Measurements from ENCODE around the gene GALNT15. TPM values are rescaled to one million over a fixed set of nuclear protein-coding genes. Genes with fewer than 3 reads are reported as not detected.

The GALNT15 gene
- total and polyA plus RNA-seq, 2 donors (not counting 1 experiment from before 2014, with no cell fraction given): not detected

DNA sequence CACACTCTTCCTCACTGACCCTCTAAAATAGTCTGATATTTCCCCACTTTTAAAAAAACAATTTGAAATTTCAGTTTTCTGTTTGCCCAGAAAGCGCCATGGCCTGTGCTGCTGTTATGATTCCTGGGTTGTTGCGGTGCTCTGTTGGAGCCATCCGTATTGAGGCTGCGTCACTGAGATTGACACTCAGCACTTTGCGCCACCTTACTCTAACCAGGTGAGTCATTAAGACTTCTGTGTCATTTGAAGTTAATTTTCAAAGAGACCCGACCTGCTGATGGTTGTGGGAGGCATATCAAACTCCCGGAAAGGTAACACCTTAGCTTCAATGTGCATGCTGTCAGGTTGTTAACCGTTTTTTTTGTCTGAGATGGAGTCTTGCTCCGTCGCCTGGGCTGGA, 96.4 kb downstream of the GALNT15 start:
- ChIA-PET CTCF (interaction anchor here (6.3 to 7.6 kb wide), 2 partner anchors 20 to 282 kb away, joined by 76 read pairs; no protein-coding TSS in a partner anchor), POLR2A (no interaction called here)
- TF ChIP-seq, protein P1, sequence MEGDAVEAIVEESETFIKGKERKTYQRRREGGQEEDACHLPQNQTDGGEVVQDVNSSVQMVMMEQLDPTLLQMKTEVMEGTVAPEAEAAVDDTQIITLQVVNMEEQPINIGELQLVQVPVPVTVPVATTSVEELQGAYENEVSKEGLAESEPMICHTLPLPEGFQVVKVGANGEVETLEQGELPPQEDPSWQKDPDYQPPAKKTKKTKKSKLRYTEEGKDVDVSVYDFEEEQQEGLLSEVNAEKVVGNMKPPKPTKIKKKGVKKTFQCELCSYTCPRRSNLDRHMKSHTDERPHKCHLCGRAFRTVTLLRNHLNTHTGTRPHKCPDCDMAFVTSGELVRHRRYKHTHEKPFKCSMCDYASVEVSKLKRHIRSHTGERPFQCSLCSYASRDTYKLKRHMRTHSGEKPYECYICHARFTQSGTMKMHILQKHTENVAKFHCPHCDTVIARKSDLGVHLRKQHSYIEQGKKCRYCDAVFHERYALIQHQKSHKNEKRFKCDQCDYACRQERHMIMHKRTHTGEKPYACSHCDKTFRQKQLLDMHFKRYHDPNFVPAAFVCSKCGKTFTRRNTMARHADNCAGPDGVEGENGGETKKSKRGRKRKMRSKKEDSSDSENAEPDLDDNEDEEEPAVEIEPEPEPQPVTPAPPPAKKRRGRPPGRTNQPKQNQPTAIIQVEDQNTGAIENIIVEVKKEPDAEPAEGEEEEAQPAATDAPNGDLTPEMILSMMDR (IDR thresholded peaks at IDR 0.05): no peak
- TF ChIP-seq EZH2 (IDR thresholded peaks at IDR 0.05; ENCODE audit: borderline replicate concordance, insufficient read depth, low read depth, low read length, poor library complexity, severe bottlenecking): no peak
- Mint-ChIP-seq H3K9me3 (ENCODE audit: insufficient read depth) (no peaks in the 10 kb centered on the region), H3K27ac (no peak overlapping the region), H3K27me3 (no peaks in the 10 kb centered on the region), H3K4me1 (peaks cover 10% of the 10 kb centered on the region), H3K4me3 (no peak overlapping the region)
- no peak for DNase-seq
- no peak for ATAC-seq (ENCODE audit: low read depth)
- H3K4me2 ChIP-seq (replicated peaks; ENCODE audit: low read depth, low read length, poor library complexity, severe bottlenecking): no peak overlapping the region
- no peak overlapping the region for H3K4me3 ChIP-seq (ENCODE audit: control extremely low read depth in 1 of 5, extremely low read depth in 1 of 5, insufficient read depth in 1 of 5, low read depth in 2 of 5, low read length in 4 of 5)
- no peaks in the 10 kb centered on the region for H3K27me3 ChIP-seq (replicated peaks in 1 of 4; ENCODE audit: control extremely low read depth in 1 of 4, control insufficient read depth in 3 of 4, insufficient read depth in 4 of 4, low read length in 3 of 4)
- no peaks in the 10 kb centered on the region for H3K9me3 ChIP-seq (ENCODE audit: control extremely low read depth in 1 of 3, control insufficient read depth in 2 of 3, insufficient read depth in 1 of 3, low read length in 2 of 3)
- intact Hi-C loops (cut with micrococcal nuclease): no loop called here
- no peak overlapping the region for H3K27ac ChIP-seq (ENCODE audit: low read length in 2 of 2)
- H4K20me1 ChIP-seq (ENCODE audit: control insufficient read depth, insufficient read depth, low read length, poor library complexity, severe bottlenecking): peaks cover 5% of the 10 kb centered on the region
- H2AFZ ChIP-seq (ENCODE audit: insufficient read depth, low read depth, low read length, poor library complexity, severe bottlenecking): no peak overlapping the region
- peaks cover 2% of the 10 kb centered on the region in 2 donors for H3K4me1 ChIP-seq (ENCODE audit: control insufficient read depth in 2 of 2, insufficient read depth in 2 of 2, low read length in 2 of 2)
- H3K79me2 ChIP-seq (ENCODE audit: control insufficient read depth, insufficient read depth, low read length): peaks cover 29% of the 10 kb centered on the region
- H3K36me3 ChIP-seq (replicated peaks in 1 of 2; ENCODE audit: control extremely low read depth in 1 of 2, control insufficient read depth in 1 of 2, extremely low read depth in 1 of 2, insufficient read depth in 2 of 2, low read length in 1 of 2): peaks cover 9 to 12% of the 10 kb centered on the region in 2 experiments
- 98% methylated on average over 10 of the region's 10 CpGs for WGBS (ENCODE audit: insufficient coverage)
- H3K9ac ChIP-seq (ENCODE audit: low read length): no peak overlapping the region

DNA sequence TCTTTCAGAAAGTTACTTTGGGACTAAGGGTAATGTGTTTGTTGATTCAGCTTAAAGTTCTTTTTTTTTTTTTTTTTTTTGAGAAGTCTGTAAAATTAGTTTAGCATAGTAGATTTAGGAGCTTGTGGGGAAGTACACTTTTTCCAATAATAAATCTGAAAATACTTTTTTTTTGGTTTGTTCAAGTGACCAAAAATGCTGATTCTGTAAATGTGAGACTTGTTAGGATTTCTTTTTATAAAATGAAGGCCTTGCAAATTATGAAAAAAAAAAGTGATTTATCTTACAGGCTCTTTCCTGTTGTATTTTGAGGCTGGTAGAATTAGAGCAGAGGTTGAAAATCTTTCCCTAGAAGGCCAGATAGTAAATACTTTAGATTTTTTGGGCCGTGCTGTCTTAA, 98.1 kb downstream of the GALNT15 start:
- WGBS (ENCODE audit: insufficient coverage): no CpG with 5 or more reads among the region's 1 CpG
- no peak overlapping the region for H3K4me3 Mint-ChIP-seq
- ATAC-seq (ENCODE audit: low read depth) (no peak), DNase-seq (no peak)
- Histone ChIP-seq H3K9me3 (ENCODE audit: control extremely low read depth in 1 of 3, control insufficient read depth in 2 of 3, insufficient read depth in 1 of 3, low read length in 2 of 3) (no peaks in the 10 kb centered on the region), H3K27ac (ENCODE audit: low read length in 2 of 2) (no peak overlapping the region), H3K79me2 (ENCODE audit: control insufficient read depth, insufficient read depth, low read length) (peaks cover 12% of the 10 kb centered on the region), H3K36me3 (replicated peaks in 1 of 2; ENCODE audit: control extremely low read depth in 1 of 2, control insufficient read depth in 1 of 2, extremely low read depth in 1 of 2, insufficient read depth in 2 of 2, low read length in 1 of 2) (peaks cover 9 to 17% of the 10 kb centered on the region in 2 experiments), H4K20me1 (ENCODE audit: control insufficient read depth, insufficient read depth, low read length, poor library complexity, severe bottlenecking) (peaks cover 5% of the 10 kb centered on the region), H3K4me2 (replicated peaks; ENCODE audit: low read depth, low read length, poor library complexity, severe bottlenecking) (no peak overlapping the region), H3K9ac (ENCODE audit: low read length) (no peak overlapping the region), H3K4me3 (ENCODE audit: control extremely low read depth in 1 of 5, extremely low read depth in 1 of 5, insufficient read depth in 1 of 5, low read depth in 2 of 5, low read length in 4 of 5) (no peak overlapping the region), H3K4me1 (ENCODE audit: control insufficient read depth in 2 of 2, insufficient read depth in 2 of 2, low read length in 2 of 2) (no peaks in the 10 kb centered on the region), H3K27me3 (replicated peaks in 1 of 4; ENCODE audit: control extremely low read depth in 1 of 4, control insufficient read depth in 3 of 4, insufficient read depth in 4 of 4, low read length in 3 of 4) (no peaks in the 10 kb centered on the region), H2AFZ (ENCODE audit: insufficient read depth, low read depth, low read length, poor library complexity, severe bottlenecking) (no peak overlapping the region)
- no peak for TF ChIP-seq EZH2 (IDR thresholded peaks at IDR 0.05; ENCODE audit: borderline replicate concordance, insufficient read depth, low read depth, low read length, poor library complexity, severe bottlenecking)
- TF ChIP-seq, protein P1 (IDR thresholded peaks at IDR 0.05): no peak
- ChIA-PET POLR2A (no interaction called here), CTCF (interaction anchor here (1.0 to 6.3 kb wide), 6 partner anchors 8 to 280 kb away, joined by 3 to 76 read pairs (median 3); no protein-coding TSS in a partner anchor)
- no peaks in the 10 kb centered on the region for H3K4me1 Mint-ChIP-seq
- intact Hi-C loops (cut with micrococcal nuclease): no loop called here
- no peak overlapping the region for H3K27ac Mint-ChIP-seq
- no peaks in the 10 kb centered on the region for H3K9me3 Mint-ChIP-seq (ENCODE audit: insufficient read depth)
- no peaks in the 10 kb centered on the region for H3K27me3 Mint-ChIP-seq

All from B cell (primary cell).